ENCODE measurements around the gene NR3C1.

DNA sequence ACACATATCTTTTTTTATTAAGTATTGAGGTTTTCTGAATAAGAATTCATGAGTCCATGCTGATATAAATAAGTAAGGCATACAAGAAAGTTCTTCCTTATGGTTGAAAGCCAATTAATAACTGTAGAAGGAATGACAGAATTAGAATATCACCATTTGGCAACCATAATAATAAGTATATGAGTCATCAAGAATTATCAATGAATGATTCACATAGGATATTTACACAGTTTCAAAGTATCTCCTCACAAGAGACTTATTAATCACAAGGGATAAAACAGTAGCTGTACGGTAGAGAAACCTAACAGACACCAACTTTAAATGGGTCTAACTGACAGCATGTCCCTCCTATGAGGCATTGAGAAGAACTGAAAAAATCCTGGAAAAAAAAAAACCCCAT is 161.6 kb downstream of the NR3C1 start:
- TF ChIP-seq EP300 (IDR thresholded peaks at IDR 0.05) (no peak), POLR2AphosphoS5 (IDR thresholded peaks at IDR 0.05) (no peak)
- TF ChIP-seq, protein P1, sequence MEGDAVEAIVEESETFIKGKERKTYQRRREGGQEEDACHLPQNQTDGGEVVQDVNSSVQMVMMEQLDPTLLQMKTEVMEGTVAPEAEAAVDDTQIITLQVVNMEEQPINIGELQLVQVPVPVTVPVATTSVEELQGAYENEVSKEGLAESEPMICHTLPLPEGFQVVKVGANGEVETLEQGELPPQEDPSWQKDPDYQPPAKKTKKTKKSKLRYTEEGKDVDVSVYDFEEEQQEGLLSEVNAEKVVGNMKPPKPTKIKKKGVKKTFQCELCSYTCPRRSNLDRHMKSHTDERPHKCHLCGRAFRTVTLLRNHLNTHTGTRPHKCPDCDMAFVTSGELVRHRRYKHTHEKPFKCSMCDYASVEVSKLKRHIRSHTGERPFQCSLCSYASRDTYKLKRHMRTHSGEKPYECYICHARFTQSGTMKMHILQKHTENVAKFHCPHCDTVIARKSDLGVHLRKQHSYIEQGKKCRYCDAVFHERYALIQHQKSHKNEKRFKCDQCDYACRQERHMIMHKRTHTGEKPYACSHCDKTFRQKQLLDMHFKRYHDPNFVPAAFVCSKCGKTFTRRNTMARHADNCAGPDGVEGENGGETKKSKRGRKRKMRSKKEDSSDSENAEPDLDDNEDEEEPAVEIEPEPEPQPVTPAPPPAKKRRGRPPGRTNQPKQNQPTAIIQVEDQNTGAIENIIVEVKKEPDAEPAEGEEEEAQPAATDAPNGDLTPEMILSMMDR (IDR thresholded peaks at IDR 0.05) = no peak
